SU-DHL-6 (cell line): ENCODE measurements around the gene SEMA3B.

Experiments
- H2AFZ ChIP-seq: fragments of 200-600 bp; sonication (generic); 2 replicates; pipeline ENCODE4 v1.6.1; 2014; ENCODE audit warnings: low read depth, mild to moderate bottlenecking, moderate library complexity, mixed read lengths, antibody characterized with exemption, low read length; ENCODE audit not compliant: severe bottlenecking
- H3F3A ChIP-seq: fragments of 200-600 bp; shearing (Covaris generic); 2 replicates; pipeline ENCODE4 v1.6.0; 2016; ENCODE audit warnings: antibody characterized with exemption, mild to moderate bottlenecking; ENCODE audit not compliant: insufficient read depth
- H3K27ac ChIP-seq: fragments of 200-600 bp; sonication (generic); 2 replicates; pipeline ENCODE4 v1.5.1; 2016; ENCODE audit warnings: low read depth, mild to moderate bottlenecking, low read length, moderate library complexity, mixed read lengths
- H3K27me3 ChIP-seq: fragments of 200-600 bp; sonication (generic), shearing (Covaris generic); 2 replicates; pipeline ENCODE4 v1.6.0; 2014; ENCODE audit warnings: mild to moderate bottlenecking, low read length
- H3K36me3 ChIP-seq: fragments of 200-600 bp; sonication (generic); 2 replicates; pipeline ENCODE4 v1.6.1; 2014; ENCODE audit warnings: mild to moderate bottlenecking, low read length, mixed read lengths
- H3K4me2 ChIP-seq: fragments of 300-600, 200-600 bp; shearing (Covaris generic), sonication (generic); 2 replicates; pipeline ENCODE4 v1.6.0; 2014; ENCODE audit warnings: low read length, low read depth, mild to moderate bottlenecking; ENCODE audit not compliant: poor library complexity, severe bottlenecking
- H3K4me3 ChIP-seq: fragments of 200-600 bp; sonication (generic); 2 replicates; pipeline ENCODE4 v1.5.1; 2014; ENCODE audit warnings: antibody characterized with exemption, low read length, mild to moderate bottlenecking, mixed read lengths; ENCODE audit not compliant: insufficient read depth, poor library complexity, severe bottlenecking
- H3K79me2 ChIP-seq: fragments of 200-600 bp; sonication (generic); 2 replicates; pipeline ENCODE4 v1.6.1; 2014; ENCODE audit warnings: mild to moderate bottlenecking, low read length, moderate library complexity; ENCODE audit not compliant: insufficient read depth
- H3K9ac ChIP-seq: fragments of 200-600 bp; sonication (generic); 2 replicates; pipeline ENCODE4 v1.7.0; 2014; ENCODE audit warnings: mild to moderate bottlenecking, low read length
- H3K9me2 ChIP-seq: fragments of 200-600 bp; sonication (generic); replicated peaks from 2 replicates; pipeline ENCODE4 v1.6.1; 2014; ENCODE audit warnings: low read length; ENCODE audit not compliant: insufficient read depth
- H3K9me3 ChIP-seq: fragments of 200-600 bp; sonication (generic); 2 replicates; pipeline ENCODE4 v1.6.1; 2014; ENCODE audit warnings: low read length, mixed read lengths; ENCODE audit not compliant: insufficient read depth
- H4K20me1 ChIP-seq: fragments of 200-600 bp; sonication (generic); 2 replicates; pipeline ENCODE4 v1.6.1; 2014; ENCODE audit warnings: low read depth, mild to moderate bottlenecking, antibody characterized with exemption, low read length, moderate library complexity, mixed read lengths
- EZH2phosphoT487 ChIP-seq: fragments of 200-600 bp; sonication (generic), shearing (Covaris generic); conservative IDR thresholded peaks from 2 replicates; pipeline ENCODE4 v1.6.1; 2018; ENCODE audit warnings: mild to moderate bottlenecking, antibody characterized with exemption, low read length, moderate library complexity, mixed read lengths
- TF ChIP-seq, protein P1 (sequence below): fragments of 200-600 bp; sonication (generic); IDR thresholded peaks from one replicate; pipeline ENCODE4 v1.5.1; 2017; ENCODE audit warnings: antibody characterized with exemption, mild to moderate bottlenecking, low read length, moderate library complexity; ENCODE audit not compliant: insufficient read depth, poor library complexity, severe bottlenecking

SEMA3B gene

DNA sequence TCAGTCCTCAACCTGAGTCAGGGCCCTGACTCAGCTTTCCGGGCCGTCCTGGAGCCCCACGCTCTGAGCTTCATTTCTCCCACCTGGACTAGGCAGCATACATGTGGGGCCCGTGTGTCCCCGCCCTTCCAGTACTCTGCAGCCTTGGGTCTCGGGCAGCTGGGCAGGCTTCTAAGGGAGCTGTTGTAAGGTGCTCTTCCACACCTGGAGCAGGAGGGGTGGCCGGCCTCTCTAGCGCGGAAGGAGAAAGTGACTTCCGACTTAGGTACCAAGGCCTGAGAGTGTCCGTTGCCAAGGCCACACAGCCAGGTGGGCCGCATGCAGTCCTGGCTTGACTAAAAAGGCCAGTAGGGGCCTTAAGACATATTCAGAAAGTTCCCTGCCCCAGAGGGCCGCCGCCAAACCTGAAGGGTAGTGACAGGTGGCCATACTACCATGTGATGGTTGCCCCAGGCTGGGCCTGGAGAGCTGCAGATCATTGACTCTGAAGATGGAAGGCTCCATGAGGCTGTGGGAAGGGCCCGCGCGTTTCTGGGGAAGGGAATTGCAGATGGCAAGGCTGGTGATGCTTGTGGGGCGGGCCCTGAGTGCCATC, 9.4 kb upstream of the SEMA3B start:
- Histone ChIP-seq H3K79me2 (no peaks in the 10 kb centered on the region), H3F3A (no peaks in the 10 kb centered on the region), H3K27me3 (no peaks in the 10 kb centered on the region), H3K9me3 (no peaks in the 10 kb centered on the region), H2AFZ (no peak overlapping the region), H3K9ac (0 out of 2 replicates have a peak overlapping the region, but pooled peaks have one; percentile 50), H3K27ac (no peak overlapping the region), H4K20me1 (no peaks in the 10 kb centered on the region), H3K36me3 (0 out of 2 replicates have a peak, but pooled peaks cover 3% of the 10 kb centered on the region), H3K4me2 (peak overlapping the region; percentile 52), H3K4me3 (peak overlapping the region; percentile 48), H3K9me2 (no peaks in the 10 kb centered on the region)
- no peak for TF ChIP-seq EZH2phosphoT487
- TF ChIP-seq, protein P1, sequence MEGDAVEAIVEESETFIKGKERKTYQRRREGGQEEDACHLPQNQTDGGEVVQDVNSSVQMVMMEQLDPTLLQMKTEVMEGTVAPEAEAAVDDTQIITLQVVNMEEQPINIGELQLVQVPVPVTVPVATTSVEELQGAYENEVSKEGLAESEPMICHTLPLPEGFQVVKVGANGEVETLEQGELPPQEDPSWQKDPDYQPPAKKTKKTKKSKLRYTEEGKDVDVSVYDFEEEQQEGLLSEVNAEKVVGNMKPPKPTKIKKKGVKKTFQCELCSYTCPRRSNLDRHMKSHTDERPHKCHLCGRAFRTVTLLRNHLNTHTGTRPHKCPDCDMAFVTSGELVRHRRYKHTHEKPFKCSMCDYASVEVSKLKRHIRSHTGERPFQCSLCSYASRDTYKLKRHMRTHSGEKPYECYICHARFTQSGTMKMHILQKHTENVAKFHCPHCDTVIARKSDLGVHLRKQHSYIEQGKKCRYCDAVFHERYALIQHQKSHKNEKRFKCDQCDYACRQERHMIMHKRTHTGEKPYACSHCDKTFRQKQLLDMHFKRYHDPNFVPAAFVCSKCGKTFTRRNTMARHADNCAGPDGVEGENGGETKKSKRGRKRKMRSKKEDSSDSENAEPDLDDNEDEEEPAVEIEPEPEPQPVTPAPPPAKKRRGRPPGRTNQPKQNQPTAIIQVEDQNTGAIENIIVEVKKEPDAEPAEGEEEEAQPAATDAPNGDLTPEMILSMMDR: no peak

DNA sequence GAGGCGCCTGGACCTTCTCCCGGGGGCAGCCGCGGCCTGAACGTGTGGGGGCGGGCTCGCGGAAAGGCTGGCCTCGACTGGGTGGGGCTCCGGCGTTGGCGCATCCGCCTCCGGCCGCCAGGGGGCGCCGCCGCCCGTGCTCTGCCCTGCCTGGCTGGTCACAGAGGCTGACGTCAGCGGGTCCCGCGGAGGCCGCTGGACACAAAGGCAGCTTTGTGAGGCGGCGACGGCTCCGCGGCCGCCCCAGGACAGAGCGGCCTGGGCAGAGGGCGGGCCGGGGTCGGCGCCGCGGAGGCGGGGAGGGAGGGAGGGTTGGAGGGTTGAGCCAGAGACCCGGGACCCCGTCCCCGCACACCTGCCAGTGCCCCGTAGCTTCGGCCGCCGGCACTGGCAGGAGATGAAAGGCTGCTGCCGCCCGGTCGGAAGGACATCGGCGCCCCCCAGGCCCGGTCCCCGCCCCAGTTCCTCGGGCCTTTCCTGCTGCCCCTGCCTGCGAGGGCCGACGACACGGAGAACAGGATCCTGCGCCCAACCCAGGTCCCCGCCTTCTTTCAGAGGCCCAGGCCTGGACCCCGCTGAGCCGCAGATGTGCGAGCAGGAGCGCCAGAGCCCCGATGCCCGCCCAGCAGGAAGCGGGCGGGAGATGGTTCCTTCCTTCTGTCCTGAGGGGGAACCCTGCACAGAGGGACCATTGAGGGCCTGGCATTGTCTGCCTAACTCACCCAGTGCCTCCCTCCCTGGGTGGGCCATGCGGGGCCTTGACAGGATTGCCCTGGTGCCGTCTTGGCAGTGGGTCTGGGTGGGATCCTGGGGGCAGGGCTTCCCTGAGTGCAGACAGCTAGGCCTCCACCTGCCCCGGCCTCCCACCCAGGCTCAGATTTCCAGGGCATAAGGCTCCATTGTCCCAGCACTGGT, 8.7 kb upstream of the SEMA3B start:
- Histone ChIP-seq H3K9me3 (no peaks in the 10 kb centered on the region), H3K9ac (peak overlapping the region; percentile 50), H3K9me2 (no peaks in the 10 kb centered on the region), H3K79me2 (no peaks in the 10 kb centered on the region), H3K27me3 (no peaks in the 10 kb centered on the region), H2AFZ (no peak overlapping the region), H3K4me2 (peak overlapping the region; percentile 52), H3F3A (no peaks in the 10 kb centered on the region), H3K27ac (no peak overlapping the region), H4K20me1 (no peaks in the 10 kb centered on the region), H3K4me3 (peak overlapping the region; percentile 48), H3K36me3 (0 out of 2 replicates have a peak, but pooled peaks cover 3% of the 10 kb centered on the region)
- TF ChIP-seq, protein P1: peak; percentile 94
- no peak for TF ChIP-seq EZH2phosphoT487

DNA sequence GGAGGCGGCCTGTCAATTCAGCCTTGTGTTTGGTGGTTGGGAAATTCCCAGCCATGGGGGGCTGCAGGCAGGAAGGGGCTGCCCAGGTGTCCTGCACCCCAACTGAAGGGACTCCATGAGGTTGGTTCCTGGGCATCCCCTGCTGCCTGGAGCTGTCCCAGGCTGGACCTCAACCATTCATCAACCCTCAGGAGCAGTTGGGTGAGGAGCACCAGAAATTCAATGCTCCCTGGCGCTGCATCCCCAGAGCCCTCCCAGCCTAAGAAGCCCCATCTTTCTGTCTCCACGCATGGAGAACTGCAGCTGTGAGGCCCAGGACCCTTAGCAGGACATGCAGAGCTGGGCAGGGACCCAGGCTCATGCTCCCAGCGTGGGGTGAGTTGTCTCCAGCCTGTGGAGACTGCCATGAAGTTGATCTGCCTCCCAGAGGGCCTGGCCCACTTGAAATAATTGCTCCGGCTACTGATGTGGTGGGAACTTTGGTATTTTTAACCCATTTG, 8.0 kb upstream of the SEMA3B start:
- Histone ChIP-seq H3K9me3 (no peaks in the 10 kb centered on the region), H2AFZ (no peak overlapping the region), H3F3A (no peaks in the 10 kb centered on the region), H3K4me2 (no peak overlapping the region), H3K36me3 (0 out of 2 replicates have a peak, but pooled peaks cover 3% of the 10 kb centered on the region), H3K4me3 (no peak overlapping the region), H4K20me1 (no peaks in the 10 kb centered on the region), H3K9me2 (no peaks in the 10 kb centered on the region), H3K79me2 (no peaks in the 10 kb centered on the region), H3K9ac (no peak overlapping the region), H3K27ac (no peak overlapping the region), H3K27me3 (no peaks in the 10 kb centered on the region)
- TF ChIP-seq, protein P1: no peak
